Esophagus muscularis mucosa (tissue), 4 donors: ENCODE results near the gene UBA6. TPM values are rescaled to one million over a fixed set of nuclear protein-coding genes. Genes with fewer than 3 reads are reported as not detected.

ENCODE experiments used
- DNase-seq: peaks from one replicate; pipeline ENCODE4 v3.0.0-alpha.2; 2017; ENCODE audit errors: extremely low spot score
- H3K27ac ChIP-seq, 4 donors: fragments of 200-600 bp; sonication (generic); replicated peaks in 1 of 4; 1 replicate in 3 of 4; 2 replicates in 1 of 4; pipeline ENCODE4 v1.5.1; 2016 to 2019; ENCODE audit warnings: mild to moderate bottlenecking in 1 of 4
- H3K27me3 ChIP-seq, 4 donors: fragments of 200-600 bp; sonication (generic); one replicate each; pipeline versions ENCODE4 v1.5.1 to v1.6.0; 2016 to 2019
- H3K36me3 ChIP-seq, 4 donors: fragments of 200-600 bp; sonication (generic); one replicate each; pipeline ENCODE4 v1.5.1; 2016 to 2019
- H3K4me1 ChIP-seq, 4 donors: fragments of 200-600 bp; sonication (generic); one replicate each; pipeline ENCODE4 v1.5.1; 2016 to 2019
- H3K4me3 ChIP-seq, 4 donors: fragments of 200-600 bp; sonication (generic); 1 replicate in 2 of 4; 2 replicates in 2 of 4; pipeline ENCODE4 v1.5.1; 2016 to 2019; ENCODE audit warnings: mild to moderate bottlenecking in 4 of 4, moderate library complexity in 1 of 4
- H3K9me3 ChIP-seq, 4 donors: fragments of 200-600 bp; sonication (generic); 1 replicate in 3 of 4; 2 replicates in 1 of 4; pipeline ENCODE4 v1.5.1; 2016 to 2019
- CTCF ChIP-seq, 3 experiments: fragments of 200-600 bp in 2 of 3; fragments of 450-650 bp in 1 of 3; sonication (generic) in 2 of 3; IDR thresholded peaks; one replicate each; pipeline ENCODE4 v1.5.1; 2017 to 2019; ENCODE audit warnings: antibody characterized with exemption in 3 of 3, mild to moderate bottlenecking in 2 of 3, moderate library complexity in 1 of 3
- EP300 ChIP-seq: sonication (generic); formaldehyde crosslinking; IDR thresholded peaks from one replicate; pipeline ENCODE4 v1.6.1; 2017; ENCODE audit warnings: antibody characterized with exemption
- POLR2A ChIP-seq: fragments of 450-650 bp; IDR thresholded peaks from one replicate; pipeline ENCODE4 v1.6.1; 2017; ENCODE audit warnings: antibody characterized with exemption, moderate library complexity, mild to moderate bottlenecking, low read depth
- POLR2AphosphoS5 ChIP-seq, 2 donors: sonication (generic); formaldehyde crosslinking; IDR thresholded peaks; one replicate each; pipeline ENCODE4 v1.6.1; 2017; ENCODE audit warnings: antibody characterized with exemption in 2 of 2
- WGBS: methylation state at CpG from one replicate; pipeline ENCODE4 v1.1.5; 2018; 5-methylcytosine and 5-hydroxymethylcytosine counted together
- intact Hi-C: fragments of 100-400 bp; cut with DNase I; formaldehyde crosslinking; loops from one replicate; pipeline ENCODE4 v1.15.1; 2023
- total RNA-seq, 4 donors: library from RNA; depleted of rRNA; stranded (reverse); fragments of >200 nt; gene quantifications; one replicate each; pipeline versions ENCODE4 v1.1.0 to v1.2.1, GENCODE V29; 2016

The UBA6 gene
- total RNA-seq, 4 donors from 2014 or later: 18.8 to 40.9 (median 21.5) TPM

GRCh38 chr4:67668315-67668714, 32.6 kb downstream of the UBA6 start:
- whole genome bisulfite sequencing: 94% methylated on average over 3 of the region's 3 CpGs
- H3K36me3 ChIP-seq: peaks cover 32 to 81% (median 56%) of the 10 kb centered on the region in 4 donors
- H3K4me1 ChIP-seq: no peaks in the 10 kb centered on the region
- no peak for TF ChIP-seq POLR2AphosphoS5 (IDR thresholded peaks at IDR 0.05)
- TF ChIP-seq CTCF (IDR thresholded peaks at IDR 0.05): no peak
- TF ChIP-seq POLR2A: no peak
- TF ChIP-seq EP300: no peak
- no peaks in the 10 kb centered on the region for H3K9me3 ChIP-seq
- H3K27me3 ChIP-seq: no peaks in the 10 kb centered on the region
- intact Hi-C loops: no loop called here
- H3K27ac ChIP-seq: no peak overlapping the region
- DNase-seq: no peak
- no peak overlapping the region for H3K4me3 ChIP-seq

GRCh38 chr4:67660418-67660817, 40.5 kb downstream of the UBA6 start:
- Histone ChIP-seq H3K27me3 (no peaks in the 10 kb centered on the region), H3K4me3 (no peak overlapping the region), H3K9me3 (no peaks in the 10 kb centered on the region), H3K27ac (no peak overlapping the region), H3K4me1 (no peaks in the 10 kb centered on the region), H3K36me3 (peaks cover 28 to 84% (median 55%) of the 10 kb centered on the region in 4 donors)
- 92% methylated on average over 3 of the region's 4 CpGs for WGBS
- no peak for DNase-seq
- no peak for TF ChIP-seq POLR2AphosphoS5 (IDR thresholded peaks at IDR 0.05)
- no peak for TF ChIP-seq POLR2A
- TF ChIP-seq EP300: no peak
- no peak for TF ChIP-seq CTCF (IDR thresholded peaks at IDR 0.05)
- intact Hi-C loops: no loop called here

- TF ChIP-seq POLR2A: no peak
- TF ChIP-seq EP300: no peak
- TF ChIP-seq CTCF (IDR thresholded peaks at IDR 0.05): no peak
- TF ChIP-seq POLR2AphosphoS5 (IDR thresholded peaks at IDR 0.05): no peak
- Histone ChIP-seq H3K4me3 (no peak overlapping the region), H3K9me3 (no peaks in the 10 kb centered on the region), H3K27me3 (no peaks in the 10 kb centered on the region), H3K36me3 (peaks cover 32 to 82% (median 50%) of the 10 kb centered on the region in 4 donors), H3K27ac (no peak overlapping the region), H3K4me1 (no peaks in the 10 kb centered on the region)
- no peak for DNase-seq
- WGBS: 100% methylated on average over 2 of the region's 2 CpGs
- intact Hi-C loops: no loop called here
Measured at GRCh38 chr4:67659065-67659464, 41.9 kb downstream of the UBA6 start.

GRCh38 chr4:67658302-67658701, 42.7 kb downstream of the UBA6 start:
- no peak for DNase-seq
- Histone ChIP-seq H3K9me3 (no peaks in the 10 kb centered on the region), H3K4me1 (no peaks in the 10 kb centered on the region), H3K27ac (no peak overlapping the region), H3K4me3 (no peak overlapping the region), H3K36me3 (peaks cover 32 to 82% (median 45%) of the 10 kb centered on the region in 4 donors), H3K27me3 (no peaks in the 10 kb centered on the region)
- intact Hi-C loops: no loop called here
- TF ChIP-seq EP300 (no peak), POLR2AphosphoS5 (IDR thresholded peaks at IDR 0.05) (no peak)
- 97% methylated on average over 3 of the region's 3 CpGs for WGBS

GRCh38 chr4:67651536-67651935, 49.4 kb downstream of the UBA6 start:
- intact Hi-C loops: no loop called here
- H3K4me1 ChIP-seq: no peaks in the 10 kb centered on the region
- no peak overlapping the region for H3K4me3 ChIP-seq
- H3K36me3 ChIP-seq: peaks cover 12 to 54% (median 28%) of the 10 kb centered on the region in 4 donors
- no peak overlapping the region for H3K27ac ChIP-seq
- TF ChIP-seq EP300: no peak
- TF ChIP-seq CTCF (IDR thresholded peaks at IDR 0.05): no peak
- no peak for TF ChIP-seq POLR2A
- TF ChIP-seq POLR2AphosphoS5 (IDR thresholded peaks at IDR 0.05): no peak
- no peaks in the 10 kb centered on the region for H3K27me3 ChIP-seq
- no peak for DNase-seq
- no peaks in the 10 kb centered on the region for H3K9me3 ChIP-seq
